ENCODE results near the gene STK32B. TPM values are rescaled to one million over a fixed set of nuclear protein-coding genes. Genes with fewer than 3 reads are reported as not detected.

STK32B gene
- total RNA-seq, 4 donors from 2014 or later = 0.39 to 2.7 (median 2.4) TPM

- Histone ChIP-seq H3K9me3 (peaks cover 0 to 6% (median 0%) of the 10 kb centered on the region in 4 donors), H3K4me3 (no peak overlapping the region), H3K27ac (no peak overlapping the region), H3K36me3 (no peaks in the 10 kb centered on the region), H3K27me3 (no peaks in the 10 kb centered on the region), H3K4me1 (no peaks in the 10 kb centered on the region)
- WGBS, 2 donors = 33 to 56% methylated on average over 3 of the region's 3 CpGs
- TF ChIP-seq POLR2A (IDR thresholded peaks at IDR 0.05) (no peak), CTCF (IDR thresholded peaks at IDR 0.05) (no peak), EP300 (IDR thresholded peaks at IDR 0.05) (no peak)
- DNase-seq (ENCODE audit: low spot score in 2 of 2) = no peak
Observed at GRCh38 chr4:5389756-5390310, 338.6 kb downstream of the STK32B start.

- no peaks in the 10 kb centered on the region for H3K4me1 ChIP-seq
- WGBS, 2 donors = 64 to 65% methylated on average over 4 of the region's 4 CpGs
- no peak overlapping the region for H3K4me3 ChIP-seq
- no peaks in the 10 kb centered on the region for H3K36me3 ChIP-seq
- H3K27ac ChIP-seq = no peak overlapping the region
- TF ChIP-seq CTCF (IDR thresholded peaks at IDR 0.05) (no peak), EP300 (IDR thresholded peaks at IDR 0.05) (no peak), POLR2A (IDR thresholded peaks at IDR 0.05) (no peak)
- no peaks in the 10 kb centered on the region for H3K27me3 ChIP-seq
- peaks cover 0 to 6% (median 0%) of the 10 kb centered on the region in 4 donors for H3K9me3 ChIP-seq
- no peak for DNase-seq (ENCODE audit: low spot score in 2 of 2)
Observed at GRCh38 chr4:5391492-5391891, 340.2 kb downstream of the STK32B start.

GRCh38 chr4:5393911-5394513 is 342.7 kb downstream of the STK32B start:
- no peaks in the 10 kb centered on the region for H3K4me1 ChIP-seq
- no peak for DNase-seq (ENCODE audit: low spot score in 2 of 2)
- no peak overlapping the region for H3K27ac ChIP-seq
- H3K27me3 ChIP-seq = no peaks in the 10 kb centered on the region
- TF ChIP-seq EP300 (IDR thresholded peaks at IDR 0.05) (no peak), POLR2A (IDR thresholded peaks at IDR 0.05) (no peak), CTCF (IDR thresholded peaks at IDR 0.05) (no peak)
- no peak overlapping the region for H3K4me3 ChIP-seq
- H3K9me3 ChIP-seq = peaks cover 0 to 6% (median 0%) of the 10 kb centered on the region in 4 donors
- WGBS, 2 donors = 69 to 81% methylated on average over 12 of the region's 12 CpGs
- no peaks in the 10 kb centered on the region for H3K36me3 ChIP-seq

- no peak for DNase-seq (ENCODE audit: low spot score in 2 of 2)
- Histone ChIP-seq H3K27me3 (no peaks in the 10 kb centered on the region), H3K27ac (no peak overlapping the region), H3K9me3 (no peaks in the 10 kb centered on the region), H3K4me3 (no peak overlapping the region), H3K4me1 (no peaks in the 10 kb centered on the region), H3K36me3 (no peaks in the 10 kb centered on the region)
- TF ChIP-seq CTCF (IDR thresholded peaks at IDR 0.05) (no peak), POLR2A (IDR thresholded peaks at IDR 0.05) (no peak), EP300 (IDR thresholded peaks at IDR 0.05) (no peak)
- WGBS, 2 donors = 86 to 92% methylated on average over 8 of the region's 8 CpGs
Observed at GRCh38 chr4:5395781-5396180, 344.5 kb downstream of the STK32B start.

GRCh38 chr4:5398056-5398455 is 346.8 kb downstream of the STK32B start:
- Histone ChIP-seq H3K9me3 (peaks cover 0 to 9% (median 0%) of the 10 kb centered on the region in 4 donors), H3K4me1 (no peaks in the 10 kb centered on the region), H3K4me3 (no peak overlapping the region), H3K27me3 (no peaks in the 10 kb centered on the region), H3K27ac (no peak overlapping the region), H3K36me3 (peaks cover 0 to 6% (median 0%) of the 10 kb centered on the region in 3 donors)
- DNase-seq (ENCODE audit: low spot score in 2 of 2) = no peak
- TF ChIP-seq EP300 (IDR thresholded peaks at IDR 0.05) = no peak
- no peak for TF ChIP-seq POLR2A (IDR thresholded peaks at IDR 0.05)
- no peak for TF ChIP-seq CTCF (IDR thresholded peaks at IDR 0.05)
- WGBS, 2 donors = 45 to 64% methylated on average over 3 of the region's 3 CpGs
